Measurements from ENCODE around the gene C2orf80. TPM values are rescaled to one million over a fixed set of nuclear protein-coding genes. Genes with fewer than 3 reads are reported as not detected.

C2orf80 gene
- total and polyA plus RNA-seq, 8 donors: not detected

DNA sequence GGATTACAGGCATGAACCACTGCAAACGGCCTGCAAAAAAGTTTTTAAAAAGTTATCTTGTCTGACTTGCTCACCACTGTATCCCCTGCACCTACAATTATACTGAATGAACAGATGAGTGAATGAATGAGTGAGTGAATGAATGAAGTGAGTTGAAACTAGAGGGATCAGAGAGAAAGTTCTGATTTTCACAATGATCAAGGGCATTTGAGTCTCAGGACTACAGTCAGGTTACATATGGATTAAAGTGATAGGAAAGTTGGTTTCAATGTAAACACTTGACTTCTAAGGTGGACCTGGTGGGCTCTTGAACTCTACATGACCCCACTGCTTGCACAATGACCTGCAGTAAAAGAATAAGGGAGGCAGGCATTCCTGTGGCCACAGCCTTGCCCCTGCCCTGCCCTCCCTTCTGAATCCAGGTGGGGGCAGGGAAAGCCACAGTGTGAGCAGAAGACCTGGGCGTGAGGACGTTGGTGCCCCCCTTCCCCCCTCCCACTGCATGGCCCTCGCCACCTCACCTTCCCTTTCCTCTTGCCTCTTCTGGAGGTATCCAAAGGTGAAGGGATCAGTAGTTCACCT is 10.7 kb downstream of the C2orf80 start:
- H3K4me1 ChIP-seq: peaks cover 0 to 20% of the 10 kb centered on the region in 2 donors
- H3K4me3 ChIP-seq: no peak overlapping the region
- DNase-seq (peak in 3 of 4 donors; percentile 30 to 75 (median 51)), ATAC-seq (peak; percentile 86)
- no peak overlapping the region for H3K27ac ChIP-seq
- no peaks in the 10 kb centered on the region for H3K36me3 ChIP-seq
- H3K27me3 ChIP-seq: peaks cover 0 to 4% of the 10 kb centered on the region in 2 donors
- no peak for TF ChIP-seq CTCF (IDR thresholded peaks at IDR 0.05)
- no peaks in the 10 kb centered on the region for H3K9me3 ChIP-seq
- intact Hi-C loops (cut with DNase I): loop anchor here in 1 of 2 donors (5.0 kb wide), 1 partner anchor 73 kb away; no protein-coding TSS in a partner anchor

GRCh38 chr2:208175840-208176153 is 14.0 kb downstream of the C2orf80 start:
- Histone ChIP-seq H3K4me1 (peaks cover 0 to 30% of the 10 kb centered on the region in 2 donors), H3K36me3 (no peaks in the 10 kb centered on the region), H3K9me3 (no peaks in the 10 kb centered on the region), H3K27me3 (no peaks in the 10 kb centered on the region), H3K27ac (no peak overlapping the region), H3K4me3 (no peak overlapping the region)
- no peak for ATAC-seq
- intact Hi-C loops (cut with DNase I): loop anchor here in 1 of 2 donors (5.0 kb wide), 1 partner anchor 77 kb away; no protein-coding TSS in a partner anchor
- no peak for TF ChIP-seq CTCF (IDR thresholded peaks at IDR 0.05)
- DNase-seq: no peak

- peak; percentile 96 for ATAC-seq
- peak in 3 of 4 donors; percentile 65 to 83 (median 80) for DNase-seq
- peaks cover 0 to 30% of the 10 kb centered on the region in 2 donors for H3K4me1 ChIP-seq
- no peaks in the 10 kb centered on the region for H3K27me3 ChIP-seq
- intact Hi-C loops (cut with DNase I): loop anchor here in 1 of 2 donors (5.0 kb wide), 1 partner anchor 77 kb away; no protein-coding TSS in a partner anchor
- H3K9me3 ChIP-seq: no peaks in the 10 kb centered on the region
- no peak overlapping the region for H3K27ac ChIP-seq
- H3K36me3 ChIP-seq: no peaks in the 10 kb centered on the region
- peak; percentile 84 to 91 for TF ChIP-seq CTCF (IDR thresholded peaks at IDR 0.05)
- no peak overlapping the region for H3K4me3 ChIP-seq
These were observed 14.6 kb downstream of the C2orf80 start for GRCh38 chr2:208175069-208175839.

- no peak overlapping the region for H3K4me3 ChIP-seq
- H3K4me1 ChIP-seq: peaks cover 0 to 30% of the 10 kb centered on the region in 2 donors
- DNase-seq: no peak
- intact Hi-C loops (cut with DNase I): no loop called here
- no peak for TF ChIP-seq CTCF (IDR thresholded peaks at IDR 0.05)
- no peaks in the 10 kb centered on the region for H3K9me3 ChIP-seq
- H3K27me3 ChIP-seq: no peaks in the 10 kb centered on the region
- no peak for ATAC-seq
- no peaks in the 10 kb centered on the region for H3K36me3 ChIP-seq
- H3K27ac ChIP-seq: no peak overlapping the region
These were observed 15.7 kb downstream of the C2orf80 start for GRCh38 chr2:208174144-208174543.

DNA sequence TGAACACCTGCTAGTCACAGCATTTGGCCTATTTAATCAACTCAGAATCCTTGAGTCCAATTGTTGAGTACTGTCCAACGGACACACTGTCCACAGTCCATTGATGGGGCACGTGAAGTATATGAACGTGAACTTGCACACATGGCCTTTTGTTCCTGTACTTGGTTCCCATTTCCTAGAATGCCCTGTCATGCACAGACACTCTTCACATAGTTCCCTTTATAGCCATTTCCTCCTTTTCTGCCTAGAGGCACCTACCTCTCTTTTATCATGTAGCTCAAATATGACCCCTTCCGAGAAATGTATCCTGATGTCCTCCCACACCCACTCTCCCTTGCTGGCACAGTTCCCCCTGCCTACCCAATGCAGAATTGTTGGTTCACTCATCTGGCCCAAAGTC is 17.7 kb downstream of the C2orf80 start:
- H3K9me3 ChIP-seq: no peaks in the 10 kb centered on the region
- peak overlapping the region in 1 of 2 donors; percentile 84 for H3K27ac ChIP-seq
- H3K4me3 ChIP-seq: no peak overlapping the region
- DNase-seq (peak in 1 of 4 donors; percentile 41), ATAC-seq (peak; percentile 54)
- no peaks in the 10 kb centered on the region for H3K36me3 ChIP-seq
- peaks cover 0 to 30% of the 10 kb centered on the region in 2 donors for H3K4me1 ChIP-seq
- no peak for TF ChIP-seq CTCF (IDR thresholded peaks at IDR 0.05)
- no peaks in the 10 kb centered on the region for H3K27me3 ChIP-seq
- intact Hi-C loops (cut with DNase I): no loop called here
